ENCODE results near the gene PLSCR4. TPM values are rescaled to one million over a fixed set of nuclear protein-coding genes. Genes with fewer than 3 reads are reported as not detected.

Gene PLSCR4
- total and polyA plus RNA-seq, 4 donors = 19.5 to 56.4 (median 34.9) TPM

DNA sequence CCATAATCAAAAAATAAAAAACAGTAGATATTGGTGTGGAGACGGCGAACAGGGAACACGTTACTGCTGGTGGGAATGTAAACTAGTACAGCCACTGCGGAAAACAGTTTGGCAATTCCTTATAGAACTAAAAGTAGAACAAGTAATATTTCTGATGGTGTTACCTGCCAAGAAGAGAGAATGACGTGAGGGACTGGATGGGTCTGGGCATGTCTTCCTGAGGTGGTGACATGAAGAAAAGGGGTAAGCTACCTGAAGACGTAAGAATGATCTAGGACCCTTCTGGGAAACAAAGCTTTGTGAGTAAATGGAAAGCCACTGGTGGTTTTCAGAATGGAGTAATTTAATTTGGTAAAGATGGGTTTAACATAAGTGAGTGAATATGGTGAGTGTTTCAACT lies 70.5 kb downstream of the PLSCR4 start:
- Histone ChIP-seq H3K9me3 (ENCODE audit: control insufficient read depth in 4 of 4, low read length in 3 of 4) (no peaks in the 10 kb centered on the region), H3K27ac (ENCODE audit: low read depth in 1 of 2, low read length in 2 of 2) (no peak overlapping the region), H3K36me3 (ENCODE audit: control insufficient read depth in 4 of 4, insufficient read depth in 3 of 4, low read depth in 1 of 4, low read length in 3 of 4) (no peaks in the 10 kb centered on the region), H3K27me3 (ENCODE audit: control insufficient read depth in 4 of 4, insufficient read depth in 4 of 4, low read length in 3 of 4) (no peaks in the 10 kb centered on the region), H3K4me1 (ENCODE audit: control insufficient read depth in 4 of 4, insufficient read depth in 4 of 4, low read length in 3 of 4) (peaks cover 0 to 2% (median 0%) of the 10 kb centered on the region in 4 donors), H3K9ac (ENCODE audit: low read depth in 1 of 2, low read length in 2 of 2) (no peak overlapping the region), H3K4me3 (ENCODE audit: low read depth in 1 of 3, low read length in 3 of 3) (no peak overlapping the region)
- DNase-seq (ENCODE audit: low spot score) = no peak
- WGBS = 96% methylated on average over 6 of the region's 6 CpGs
- TF ChIP-seq, protein P1, sequence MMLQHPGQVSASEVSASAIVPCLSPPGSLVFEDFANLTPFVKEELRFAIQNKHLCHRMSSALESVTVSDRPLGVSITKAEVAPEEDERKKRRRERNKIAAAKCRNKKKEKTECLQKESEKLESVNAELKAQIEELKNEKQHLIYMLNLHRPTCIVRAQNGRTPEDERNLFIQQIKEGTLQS (IDR thresholded peaks at IDR 0.05) = no peak
- TF ChIP-seq EGR1 (IDR thresholded peaks at IDR 0.05; ENCODE audit: low read depth in 2 of 2) = no peak
- no peak for TF ChIP-seq HNF4G (IDR thresholded peaks at IDR 0.05)
- no peak for TF ChIP-seq TAF1 (conservative IDR thresholded peaks at IDR 0.05)
- no peak for TF ChIP-seq JUND (IDR thresholded peaks at IDR 0.05)
- no peak for TF ChIP-seq NR2F2 (IDR thresholded peaks at IDR 0.05)
- TF ChIP-seq, protein P2, sequence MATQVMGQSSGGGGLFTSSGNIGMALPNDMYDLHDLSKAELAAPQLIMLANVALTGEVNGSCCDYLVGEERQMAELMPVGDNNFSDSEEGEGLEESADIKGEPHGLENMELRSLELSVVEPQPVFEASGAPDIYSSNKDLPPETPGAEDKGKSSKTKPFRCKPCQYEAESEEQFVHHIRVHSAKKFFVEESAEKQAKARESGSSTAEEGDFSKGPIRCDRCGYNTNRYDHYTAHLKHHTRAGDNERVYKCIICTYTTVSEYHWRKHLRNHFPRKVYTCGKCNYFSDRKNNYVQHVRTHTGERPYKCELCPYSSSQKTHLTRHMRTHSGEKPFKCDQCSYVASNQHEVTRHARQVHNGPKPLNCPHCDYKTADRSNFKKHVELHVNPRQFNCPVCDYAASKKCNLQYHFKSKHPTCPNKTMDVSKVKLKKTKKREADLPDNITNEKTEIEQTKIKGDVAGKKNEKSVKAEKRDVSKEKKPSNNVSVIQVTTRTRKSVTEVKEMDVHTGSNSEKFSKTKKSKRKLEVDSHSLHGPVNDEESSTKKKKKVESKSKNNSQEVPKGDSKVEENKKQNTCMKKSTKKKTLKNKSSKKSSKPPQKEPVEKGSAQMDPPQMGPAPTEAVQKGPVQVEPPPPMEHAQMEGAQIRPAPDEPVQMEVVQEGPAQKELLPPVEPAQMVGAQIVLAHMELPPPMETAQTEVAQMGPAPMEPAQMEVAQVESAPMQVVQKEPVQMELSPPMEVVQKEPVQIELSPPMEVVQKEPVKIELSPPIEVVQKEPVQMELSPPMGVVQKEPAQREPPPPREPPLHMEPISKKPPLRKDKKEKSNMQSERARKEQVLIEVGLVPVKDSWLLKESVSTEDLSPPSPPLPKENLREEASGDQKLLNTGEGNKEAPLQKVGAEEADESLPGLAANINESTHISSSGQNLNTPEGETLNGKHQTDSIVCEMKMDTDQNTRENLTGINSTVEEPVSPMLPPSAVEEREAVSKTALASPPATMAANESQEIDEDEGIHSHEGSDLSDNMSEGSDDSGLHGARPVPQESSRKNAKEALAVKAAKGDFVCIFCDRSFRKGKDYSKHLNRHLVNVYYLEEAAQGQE (IDR thresholded peaks at IDR 0.05) = no peak
- TF ChIP-seq, protein P3, sequence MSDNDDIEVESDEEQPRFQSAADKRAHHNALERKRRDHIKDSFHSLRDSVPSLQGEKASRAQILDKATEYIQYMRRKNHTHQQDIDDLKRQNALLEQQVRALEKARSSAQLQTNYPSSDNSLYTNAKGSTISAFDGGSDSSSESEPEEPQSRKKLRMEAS (IDR thresholded peaks at IDR 0.05) = no peak
- TF ChIP-seq YY1 (IDR thresholded peaks at IDR 0.05) = no peak
- TF ChIP-seq RAD21 (IDR thresholded peaks at IDR 0.05) = no peak
- no peak for TF ChIP-seq FOXA2 (IDR thresholded peaks at IDR 0.05)
- no peak for TF ChIP-seq GABPA (IDR thresholded peaks at IDR 0.05 in 1 of 2, conservative IDR thresholded peaks at IDR 0.05 in 1 of 2)
- no peak for TF ChIP-seq HNF4A (conservative IDR thresholded peaks at IDR 0.05)
- no peak for TF ChIP-seq RXRA (IDR thresholded peaks at IDR 0.05)

DNA sequence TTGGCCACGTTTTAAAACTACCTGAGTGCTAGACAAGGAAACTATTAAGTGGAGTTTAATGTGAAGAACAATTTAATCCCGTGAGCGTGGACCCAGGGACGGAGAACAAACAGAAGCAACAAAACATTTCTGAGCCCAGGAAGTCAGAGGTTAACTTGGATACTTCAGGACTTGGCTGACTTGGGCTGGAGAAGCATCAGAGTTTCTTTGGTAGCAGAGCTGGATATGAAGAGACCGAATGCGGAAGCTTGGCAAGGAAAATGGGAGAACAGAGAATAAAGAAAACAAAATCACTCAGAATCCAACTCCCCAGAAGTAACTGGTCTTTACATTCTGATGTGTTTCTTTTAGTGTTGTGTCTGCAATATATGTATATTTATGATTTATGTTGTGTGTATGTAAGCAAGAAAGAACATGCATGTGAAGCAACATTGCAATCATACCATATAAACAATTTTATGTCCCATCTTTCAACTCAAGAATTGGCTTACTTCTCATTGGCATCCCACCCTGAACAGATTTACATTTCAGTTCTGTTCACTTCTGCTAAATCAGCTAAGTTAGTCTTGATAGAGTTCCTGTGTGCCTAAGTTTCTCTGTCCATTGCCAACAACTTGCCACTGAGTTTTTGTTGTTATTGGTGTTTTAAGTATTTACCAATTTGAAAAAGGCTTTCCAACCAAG lies 72.8 kb downstream of the PLSCR4 start:
- H3K27me3 ChIP-seq (ENCODE audit: control insufficient read depth in 4 of 4, insufficient read depth in 4 of 4, low read length in 3 of 4) = no peaks in the 10 kb centered on the region
- H3K9ac ChIP-seq (ENCODE audit: low read depth in 1 of 2, low read length in 2 of 2) = no peak overlapping the region
- TF ChIP-seq TAF1 (conservative IDR thresholded peaks at IDR 0.05) (no peak), SP1 (IDR thresholded peaks at IDR 0.05) (no peak), RXRA (IDR thresholded peaks at IDR 0.05) (no peak), GABPA (IDR thresholded peaks at IDR 0.05 in 1 of 2, conservative IDR thresholded peaks at IDR 0.05 in 1 of 2) (no peak), FOXA1 (IDR thresholded peaks at IDR 0.05) (no peak), HNF4G (IDR thresholded peaks at IDR 0.05) (no peak), RAD21 (IDR thresholded peaks at IDR 0.05) (no peak), YY1 (IDR thresholded peaks at IDR 0.05) (no peak), HNF4A (conservative IDR thresholded peaks at IDR 0.05) (no peak), FOXA2 (IDR thresholded peaks at IDR 0.05) (no peak), NR2F2 (IDR thresholded peaks at IDR 0.05) (no peak), JUND (IDR thresholded peaks at IDR 0.05) (no peak), EGR1 (IDR thresholded peaks at IDR 0.05; ENCODE audit: low read depth in 2 of 2) (no peak)
- TF ChIP-seq, protein P3 (IDR thresholded peaks at IDR 0.05) = no peak
- TF ChIP-seq, protein P4, sequence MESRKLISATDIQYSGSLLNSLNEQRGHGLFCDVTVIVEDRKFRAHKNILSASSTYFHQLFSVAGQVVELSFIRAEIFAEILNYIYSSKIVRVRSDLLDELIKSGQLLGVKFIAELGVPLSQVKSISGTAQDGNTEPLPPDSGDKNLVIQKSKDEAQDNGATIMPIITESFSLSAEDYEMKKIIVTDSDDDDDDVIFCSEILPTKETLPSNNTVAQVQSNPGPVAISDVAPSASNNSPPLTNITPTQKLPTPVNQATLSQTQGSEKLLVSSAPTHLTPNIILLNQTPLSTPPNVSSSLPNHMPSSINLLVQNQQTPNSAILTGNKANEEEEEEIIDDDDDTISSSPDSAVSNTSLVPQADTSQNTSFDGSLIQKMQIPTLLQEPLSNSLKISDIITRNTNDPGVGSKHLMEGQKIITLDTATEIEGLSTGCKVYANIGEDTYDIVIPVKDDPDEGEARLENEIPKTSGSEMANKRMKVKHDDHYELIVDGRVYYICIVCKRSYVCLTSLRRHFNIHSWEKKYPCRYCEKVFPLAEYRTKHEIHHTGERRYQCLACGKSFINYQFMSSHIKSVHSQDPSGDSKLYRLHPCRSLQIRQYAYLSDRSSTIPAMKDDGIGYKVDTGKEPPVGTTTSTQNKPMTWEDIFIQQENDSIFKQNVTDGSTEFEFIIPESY (IDR thresholded peaks at IDR 0.05) = no peak
- TF ChIP-seq, protein P1 (IDR thresholded peaks at IDR 0.05) = no peak
- TF ChIP-seq, protein P5, sequence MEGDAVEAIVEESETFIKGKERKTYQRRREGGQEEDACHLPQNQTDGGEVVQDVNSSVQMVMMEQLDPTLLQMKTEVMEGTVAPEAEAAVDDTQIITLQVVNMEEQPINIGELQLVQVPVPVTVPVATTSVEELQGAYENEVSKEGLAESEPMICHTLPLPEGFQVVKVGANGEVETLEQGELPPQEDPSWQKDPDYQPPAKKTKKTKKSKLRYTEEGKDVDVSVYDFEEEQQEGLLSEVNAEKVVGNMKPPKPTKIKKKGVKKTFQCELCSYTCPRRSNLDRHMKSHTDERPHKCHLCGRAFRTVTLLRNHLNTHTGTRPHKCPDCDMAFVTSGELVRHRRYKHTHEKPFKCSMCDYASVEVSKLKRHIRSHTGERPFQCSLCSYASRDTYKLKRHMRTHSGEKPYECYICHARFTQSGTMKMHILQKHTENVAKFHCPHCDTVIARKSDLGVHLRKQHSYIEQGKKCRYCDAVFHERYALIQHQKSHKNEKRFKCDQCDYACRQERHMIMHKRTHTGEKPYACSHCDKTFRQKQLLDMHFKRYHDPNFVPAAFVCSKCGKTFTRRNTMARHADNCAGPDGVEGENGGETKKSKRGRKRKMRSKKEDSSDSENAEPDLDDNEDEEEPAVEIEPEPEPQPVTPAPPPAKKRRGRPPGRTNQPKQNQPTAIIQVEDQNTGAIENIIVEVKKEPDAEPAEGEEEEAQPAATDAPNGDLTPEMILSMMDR (IDR thresholded peaks at IDR 0.05; ENCODE audit: low read depth, low read length, missing input control) = no peak
- TF ChIP-seq, protein P2 (IDR thresholded peaks at IDR 0.05) = no peak
- no peak overlapping the region for H3K27ac ChIP-seq (ENCODE audit: low read depth in 1 of 2, low read length in 2 of 2)
- no peaks in the 10 kb centered on the region for H3K36me3 ChIP-seq (ENCODE audit: control insufficient read depth in 4 of 4, insufficient read depth in 3 of 4, low read depth in 1 of 4, low read length in 3 of 4)
- WGBS = 87% methylated on average over 6 of the region's 6 CpGs
- no peak overlapping the region for H3K4me3 ChIP-seq (ENCODE audit: low read depth in 1 of 3, low read length in 3 of 3)
- H3K4me1 ChIP-seq (ENCODE audit: control insufficient read depth in 4 of 4, insufficient read depth in 4 of 4, low read length in 3 of 4) = no peaks in the 10 kb centered on the region
- DNase-seq (ENCODE audit: low spot score) = no peak
- H3K9me3 ChIP-seq (ENCODE audit: control insufficient read depth in 4 of 4, low read length in 3 of 4) = no peaks in the 10 kb centered on the region
